ENCODE data around the gene GPR89A.
"Not testable (repeated sequence)": the region's sequence is repeated elsewhere in the genome, so short reads cannot be mapped to it uniquely, and the experiment has no call there.

The GPR89A gene
- total RNA-seq: 6.5 to 8.8 reads per million in 2 donors

GRCh38 chr1:145607833-145608733, at the start of gene GPR89A:
Gene GPR89A (plus strand): TSS chr1:145607988. CDS start chr1:145608134, 146 bp downstream.
- DNase-seq: peak; percentile 90 to 95 (median 94)

DNA sequence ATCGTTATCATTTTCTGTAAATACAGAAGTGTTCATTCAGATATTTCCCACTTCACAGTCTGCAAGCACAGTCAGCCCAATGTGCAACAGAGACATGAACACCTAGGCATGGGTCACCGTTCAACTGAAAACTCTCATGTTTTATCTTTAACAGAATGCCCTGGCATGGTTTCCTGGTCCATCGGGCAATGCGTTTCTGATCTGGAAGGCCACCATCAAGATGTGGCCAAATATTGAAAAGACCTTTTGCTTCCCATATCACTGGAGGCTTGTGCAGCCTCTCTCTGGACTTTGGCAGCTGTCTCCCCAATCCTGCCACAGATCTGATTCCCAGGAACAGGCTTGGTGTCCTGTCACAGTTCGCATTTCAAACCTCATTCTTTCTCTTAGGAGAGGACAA, 21.0 kb upstream of the GPR89A start:
- DNase-seq: not testable (repeated sequence)

DNA sequence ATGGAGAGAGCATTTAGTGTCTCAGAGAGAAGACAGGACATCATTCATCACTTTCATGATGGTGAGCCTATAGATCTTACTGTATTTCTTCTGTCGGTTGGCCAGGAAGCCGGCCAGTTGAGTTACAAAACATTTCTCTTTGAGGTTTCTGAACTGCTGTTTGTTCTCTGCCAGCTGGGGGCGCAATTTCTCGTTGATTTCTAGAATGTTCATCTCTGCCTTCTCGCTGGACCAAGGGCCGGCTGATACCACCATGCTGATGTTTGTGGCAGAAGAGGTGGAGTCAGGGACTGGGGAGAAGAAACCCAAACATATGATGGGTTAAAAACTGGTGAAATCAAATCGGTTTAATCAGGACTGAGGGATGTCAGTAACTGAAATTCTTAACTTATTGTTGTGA, 17.0 kb upstream of the GPR89A start:
- peak in 3 of 5 experiments; percentile 5 to 13 (median 7) for DNase-seq

DNA sequence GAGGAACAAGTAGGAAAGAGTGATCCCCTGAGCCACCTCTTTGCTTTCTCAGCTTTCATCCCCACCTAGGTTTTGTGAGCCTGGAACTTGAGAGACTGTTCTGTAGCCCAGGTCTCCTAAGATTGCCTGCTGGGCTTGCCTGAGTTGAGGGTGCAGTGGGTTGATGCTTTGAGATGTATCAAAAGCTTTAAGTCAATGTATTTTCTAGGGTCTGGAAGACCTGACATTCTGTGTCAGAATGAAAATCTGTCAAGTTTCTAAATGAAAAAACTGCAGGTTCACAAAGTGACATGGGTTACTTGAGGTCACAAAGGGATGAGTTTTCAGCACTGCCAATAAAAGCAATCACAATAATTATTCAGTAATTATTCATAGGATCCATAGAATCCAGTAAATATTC, 15.4 kb upstream of the GPR89A start:
- DNase-seq: peak in 1 of 5 experiments; percentile 50

- DNase-seq: not testable (repeated sequence)
These were observed 12.4 kb upstream of the GPR89A start for GRCh38 chr1:145595421-145595820.

DNA sequence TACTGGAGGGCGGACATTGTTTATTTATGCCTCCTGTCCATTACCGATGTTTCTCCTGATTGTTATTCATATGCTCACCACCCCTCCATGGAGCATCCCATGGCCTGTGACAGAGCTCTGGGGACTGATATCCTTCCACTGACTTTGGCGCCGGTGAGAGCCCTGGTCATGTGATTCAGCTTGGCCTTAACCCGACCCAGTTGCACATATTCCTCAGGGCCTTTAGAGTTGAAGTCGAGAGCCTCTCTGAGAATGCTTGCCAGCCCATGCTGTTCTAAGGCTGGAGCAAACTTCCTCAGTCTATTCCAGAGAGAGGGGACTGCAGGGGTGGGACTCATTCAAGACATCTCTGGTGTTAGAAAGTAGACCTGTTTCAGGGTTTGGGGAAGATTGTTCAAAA, 11.6 kb upstream of the GPR89A start:
- not testable (repeated sequence) for DNase-seq

DNA sequence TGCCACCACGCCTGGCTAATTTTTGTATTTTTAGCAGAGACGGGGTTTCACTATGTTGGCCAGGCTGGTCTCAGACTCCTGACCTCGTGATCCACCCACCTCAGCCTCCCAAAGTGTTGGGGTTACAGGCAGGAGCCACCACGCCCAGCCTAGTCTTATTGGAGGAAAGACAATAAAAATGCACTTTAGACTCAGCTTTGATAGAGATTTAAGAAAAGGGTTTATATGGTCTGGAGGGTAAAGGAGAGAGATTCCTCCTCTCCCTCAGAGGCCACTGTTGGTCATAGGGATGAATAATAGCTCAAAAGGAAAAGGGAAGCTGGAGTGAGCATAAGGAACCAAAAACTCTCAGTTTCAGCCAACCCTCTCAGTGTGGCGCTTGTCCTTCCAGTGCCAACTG, 8.4 kb upstream of the GPR89A start:
- not testable (repeated sequence) for DNase-seq

DNA sequence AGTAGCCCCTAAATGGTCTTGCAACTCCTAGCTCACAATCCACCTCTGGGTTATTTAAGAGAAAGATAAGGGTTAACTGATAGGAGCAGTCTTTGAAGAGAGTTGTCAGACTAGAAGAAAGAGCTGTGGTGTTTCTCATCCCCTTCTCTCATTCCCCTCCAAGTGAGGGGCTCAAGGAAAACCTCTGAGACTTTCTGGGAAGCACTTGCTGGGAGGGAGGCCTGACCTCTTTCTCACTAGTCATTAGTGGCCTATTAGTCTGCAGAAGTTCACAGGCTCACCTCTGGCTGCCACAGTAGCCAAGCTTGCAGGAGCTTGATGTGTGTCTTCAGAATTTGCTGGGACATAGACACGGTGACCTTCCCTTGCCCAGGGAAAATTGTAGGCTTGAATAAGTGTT, 6.2 kb upstream of the GPR89A start:
- DNase-seq: no peak

- DNase-seq: peak in 1 of 5 experiments; percentile 27
These were observed 948 bp upstream of the GPR89A start for GRCh38 chr1:145606840-145607239.

DNA sequence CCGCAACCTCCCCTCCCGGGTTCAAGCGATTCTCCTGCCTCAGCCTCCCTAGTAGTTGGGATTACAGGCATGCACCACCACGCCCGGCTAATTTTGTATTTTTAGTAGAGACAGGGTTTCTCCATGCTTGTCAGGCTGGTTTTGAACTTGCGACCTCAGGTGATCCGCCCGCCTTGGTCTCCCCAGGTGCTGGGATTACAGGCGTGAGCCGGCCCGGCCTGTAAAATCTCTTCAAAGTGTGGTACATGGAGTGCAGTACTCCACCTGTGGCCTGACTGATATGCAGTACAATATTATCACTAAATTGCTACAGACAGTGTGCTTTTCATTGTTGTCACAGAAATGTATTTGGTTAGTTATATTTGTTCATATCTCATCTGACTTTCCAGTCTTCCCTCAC, 499 bp upstream of the GPR89A start:
- DNase-seq: not testable (repeated sequence)

- DNase-seq: not testable (repeated sequence)
These were observed 3.0 kb downstream of the GPR89A start for GRCh38 chr1:145610744-145611143.

GRCh38 chr1:145620073-145620472, 12.3 kb downstream of the GPR89A start:
- not testable (repeated sequence) for DNase-seq

DNA sequence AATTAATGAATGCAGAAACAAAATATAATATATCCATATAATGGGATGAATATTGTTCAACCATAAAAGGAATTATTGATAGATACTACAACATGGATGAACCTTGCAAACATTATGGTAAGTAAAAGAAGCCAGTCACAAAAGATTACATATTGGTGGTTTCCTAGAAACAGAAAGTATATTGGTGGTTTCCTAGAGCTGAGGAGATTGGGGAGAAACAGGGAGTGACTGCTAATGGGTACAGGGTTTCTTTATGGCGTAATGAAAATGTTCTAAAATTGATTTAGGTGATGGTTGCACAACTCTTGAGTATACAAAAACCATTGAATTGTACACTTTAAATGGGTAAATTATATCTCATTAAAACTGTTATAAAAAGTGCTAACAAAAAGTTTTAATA, 14.4 kb downstream of the GPR89A start:
- not testable (repeated sequence) for DNase-seq

DNA sequence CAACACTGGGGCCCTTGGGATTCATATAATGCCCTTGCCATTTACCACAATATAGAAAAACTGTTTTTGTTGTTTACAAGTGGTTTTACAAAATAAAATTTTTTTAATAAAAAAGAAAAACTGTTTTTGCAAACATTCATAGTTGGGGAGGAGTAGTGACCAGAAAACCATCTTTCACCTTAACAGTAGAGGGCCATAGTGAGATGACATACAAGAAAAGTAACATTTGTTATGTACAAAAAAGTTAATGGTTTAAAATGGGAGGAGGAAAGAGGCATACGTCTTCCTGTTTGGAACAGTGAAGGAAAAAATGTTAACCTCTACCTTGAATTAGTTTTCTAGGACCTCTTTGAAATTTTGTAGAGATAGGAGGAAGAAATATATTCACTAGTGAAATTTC, 28.4 kb downstream of the GPR89A start:
- not testable (repeated sequence) for DNase-seq

DNA sequence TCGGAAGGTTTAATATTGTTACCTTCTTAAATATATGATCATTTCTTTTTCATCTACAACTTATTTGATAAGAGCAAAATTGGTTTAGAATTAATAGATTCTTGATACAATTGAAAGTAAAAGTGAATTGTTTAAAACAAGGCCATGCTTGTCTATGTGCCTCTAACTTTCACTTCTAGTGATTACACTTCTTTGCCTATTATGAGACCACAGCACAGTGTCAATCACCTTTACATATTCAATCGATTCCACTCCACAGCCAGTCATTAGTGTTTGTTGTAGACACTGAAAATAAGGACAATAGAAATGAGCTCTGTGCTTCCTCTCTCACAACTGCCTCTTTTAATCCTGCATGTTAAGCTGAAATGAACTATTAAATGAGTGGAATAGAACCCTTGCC, 34.1 kb downstream of the GPR89A start:
- not testable (repeated sequence) for DNase-seq

DNA sequence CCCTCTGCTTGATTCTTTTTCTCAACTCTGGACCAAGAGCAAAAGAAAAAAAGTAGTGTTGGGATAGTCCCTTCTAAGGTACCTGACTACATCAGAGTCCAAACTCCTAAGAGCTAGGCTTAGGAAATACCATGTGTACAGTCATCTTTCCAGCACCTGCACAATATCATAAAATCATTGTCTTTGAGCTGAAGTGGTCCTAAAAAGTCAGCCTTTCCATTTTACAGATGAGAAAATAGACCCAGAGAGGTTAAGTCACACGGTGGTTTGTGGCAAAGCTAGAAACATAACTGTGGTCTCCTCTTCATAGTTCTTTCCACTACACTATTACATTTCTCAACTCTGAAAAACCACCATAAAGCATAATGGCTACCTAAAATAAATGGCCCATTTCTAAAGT, 36.2 kb downstream of the GPR89A start:
- not testable (repeated sequence) for DNase-seq

- not testable (repeated sequence) for DNase-seq
These were observed 48.6 kb downstream of the GPR89A start for GRCh38 chr1:145656245-145656943.

DNA sequence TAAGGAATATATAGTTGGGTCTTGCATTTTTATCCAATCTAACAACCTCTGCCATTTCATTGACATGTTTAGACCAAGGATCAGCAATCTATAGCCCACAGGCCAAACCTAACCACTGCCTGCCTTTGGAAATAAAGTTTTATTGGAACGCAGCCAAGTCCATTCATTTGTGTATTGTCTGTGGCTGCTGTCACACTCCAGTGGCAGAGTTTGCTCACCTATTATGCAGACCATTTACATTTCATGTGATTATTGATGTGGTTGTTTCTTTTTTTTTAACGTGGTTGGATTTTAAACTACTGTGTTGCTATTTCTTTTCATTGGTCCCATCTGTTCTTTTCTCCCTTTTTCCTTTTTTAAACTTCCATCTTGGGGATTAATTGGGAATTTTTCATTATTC, 54.7 kb downstream of the GPR89A start:
- DNase-seq: peak in 1 of 5 experiments; percentile 42

DNA sequence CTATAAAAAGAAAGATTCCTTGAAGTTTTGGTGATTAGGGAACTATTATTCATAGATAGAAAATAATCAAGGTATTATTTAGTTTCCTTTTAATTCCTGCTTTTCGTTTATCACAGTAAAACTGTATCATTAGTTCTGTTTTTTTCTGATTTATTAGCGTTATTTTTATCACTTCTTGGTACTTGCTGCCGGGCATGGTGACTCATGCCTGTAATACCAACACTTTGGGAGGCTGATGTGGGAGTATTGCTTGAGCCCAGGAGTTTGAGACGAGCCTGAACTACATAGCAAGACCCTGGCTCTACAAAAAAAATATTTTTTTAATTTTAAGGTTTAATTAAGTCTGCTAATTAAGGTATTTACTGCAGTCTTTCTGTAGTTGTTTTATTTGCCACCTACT, 57.2 kb downstream of the GPR89A start:
- DNase-seq: not testable (repeated sequence)

- DNase-seq: not testable (repeated sequence)
These were observed 63.4 kb downstream of the GPR89A start for GRCh38 chr1:145670995-145671745.

- DNase-seq: not testable (repeated sequence)
These were observed 65.4 kb downstream of the GPR89A start for GRCh38 chr1:145673217-145673616.

DNA sequence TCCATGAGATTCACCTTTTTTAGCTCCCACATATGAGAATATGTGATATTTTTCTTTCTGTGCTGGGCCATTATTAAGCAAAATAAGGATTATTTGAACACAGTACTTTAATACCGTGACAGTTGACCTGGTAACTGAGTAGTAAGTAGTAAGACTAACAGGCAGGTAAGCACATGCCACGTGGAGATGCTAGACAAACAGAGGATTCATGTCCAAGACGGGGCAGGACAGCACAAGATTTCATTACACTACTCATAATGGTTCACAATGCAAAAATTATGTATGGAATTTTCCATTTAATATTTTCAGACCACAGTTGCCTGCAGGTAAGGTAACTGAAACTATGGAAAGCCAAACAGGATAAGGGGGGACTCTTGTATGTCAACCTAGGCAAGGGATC, 77.1 kb downstream of the GPR89A start:
- DNase-seq: not testable (repeated sequence)

DNA sequence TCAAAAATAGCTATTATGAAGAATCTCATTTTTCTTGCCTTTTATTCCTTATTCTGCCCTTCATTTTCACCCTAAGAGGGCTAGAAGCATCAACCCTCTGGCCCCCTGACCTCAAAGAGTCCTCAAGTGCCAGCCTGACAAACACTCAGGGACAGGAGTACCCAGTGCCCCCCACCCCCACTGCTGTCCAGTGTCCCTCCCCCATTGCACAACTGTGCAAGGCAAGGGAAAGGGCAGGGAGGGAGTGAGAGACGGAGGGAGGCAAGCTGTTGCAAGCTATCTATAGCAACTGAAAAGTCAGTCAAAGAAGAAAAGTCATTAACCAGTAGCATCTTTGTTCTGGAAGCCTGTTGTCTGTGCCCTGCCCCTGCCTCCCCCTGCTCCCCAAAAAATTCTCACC, 78.3 kb downstream of the GPR89A start:
- DNase-seq: not testable (repeated sequence)
